Measurements from ENCODE around the gene ELMO2.

Gene ELMO2

DNA sequence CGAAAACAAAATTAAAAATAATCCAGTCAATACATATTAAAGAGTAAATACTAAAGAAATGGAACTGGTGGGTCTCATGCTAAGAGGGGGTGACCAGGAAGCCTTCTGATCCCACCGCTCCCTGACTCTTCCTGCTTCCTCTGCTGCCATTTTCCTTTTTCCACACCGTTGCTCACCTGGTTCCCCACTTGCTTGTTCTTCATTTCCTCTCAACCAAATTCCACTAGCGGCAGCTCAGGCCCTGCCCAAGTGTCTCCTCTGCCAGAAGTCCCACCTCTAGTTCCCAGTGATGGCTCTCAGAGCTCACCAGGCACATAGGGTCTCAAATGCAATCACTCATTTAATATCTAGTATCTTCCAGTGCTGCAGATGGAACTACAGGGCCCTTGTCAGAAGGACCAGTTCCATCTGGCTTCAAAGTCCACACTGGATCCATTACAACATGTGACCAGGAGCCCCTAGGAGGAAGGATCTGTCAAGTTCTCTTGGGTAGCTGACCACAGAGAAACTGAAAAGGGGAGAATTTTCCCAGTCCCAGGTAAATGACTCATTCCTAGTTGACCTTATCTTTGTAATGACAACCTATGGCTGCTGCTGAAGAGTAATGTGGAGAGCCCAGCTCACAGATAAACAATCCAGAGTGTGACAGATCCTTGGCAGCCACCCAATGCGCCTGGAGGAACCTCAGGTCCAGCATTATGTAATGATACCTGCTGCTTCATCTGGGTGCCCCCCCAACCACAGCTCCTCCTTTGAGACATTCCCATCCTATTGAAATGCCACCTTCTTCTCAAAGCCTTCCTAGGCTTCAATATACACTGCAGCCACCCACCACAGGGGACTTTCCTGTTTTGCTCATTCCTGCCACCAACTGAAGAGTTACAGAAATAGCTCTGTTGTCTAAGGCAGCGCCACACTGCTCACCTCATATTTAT is 38.2 kb downstream of the ELMO2 start (continued):
- TF ChIP-seq ZNF37A (tag by site-specific recombination; IDR thresholded peaks at IDR 0.05): no peak
- no peak for TF ChIP-seq ZNF510 (tag by site-specific recombination; IDR thresholded peaks at IDR 0.05; ENCODE audit: insufficient replicate concordance)
- TF ChIP-seq, protein P1, sequence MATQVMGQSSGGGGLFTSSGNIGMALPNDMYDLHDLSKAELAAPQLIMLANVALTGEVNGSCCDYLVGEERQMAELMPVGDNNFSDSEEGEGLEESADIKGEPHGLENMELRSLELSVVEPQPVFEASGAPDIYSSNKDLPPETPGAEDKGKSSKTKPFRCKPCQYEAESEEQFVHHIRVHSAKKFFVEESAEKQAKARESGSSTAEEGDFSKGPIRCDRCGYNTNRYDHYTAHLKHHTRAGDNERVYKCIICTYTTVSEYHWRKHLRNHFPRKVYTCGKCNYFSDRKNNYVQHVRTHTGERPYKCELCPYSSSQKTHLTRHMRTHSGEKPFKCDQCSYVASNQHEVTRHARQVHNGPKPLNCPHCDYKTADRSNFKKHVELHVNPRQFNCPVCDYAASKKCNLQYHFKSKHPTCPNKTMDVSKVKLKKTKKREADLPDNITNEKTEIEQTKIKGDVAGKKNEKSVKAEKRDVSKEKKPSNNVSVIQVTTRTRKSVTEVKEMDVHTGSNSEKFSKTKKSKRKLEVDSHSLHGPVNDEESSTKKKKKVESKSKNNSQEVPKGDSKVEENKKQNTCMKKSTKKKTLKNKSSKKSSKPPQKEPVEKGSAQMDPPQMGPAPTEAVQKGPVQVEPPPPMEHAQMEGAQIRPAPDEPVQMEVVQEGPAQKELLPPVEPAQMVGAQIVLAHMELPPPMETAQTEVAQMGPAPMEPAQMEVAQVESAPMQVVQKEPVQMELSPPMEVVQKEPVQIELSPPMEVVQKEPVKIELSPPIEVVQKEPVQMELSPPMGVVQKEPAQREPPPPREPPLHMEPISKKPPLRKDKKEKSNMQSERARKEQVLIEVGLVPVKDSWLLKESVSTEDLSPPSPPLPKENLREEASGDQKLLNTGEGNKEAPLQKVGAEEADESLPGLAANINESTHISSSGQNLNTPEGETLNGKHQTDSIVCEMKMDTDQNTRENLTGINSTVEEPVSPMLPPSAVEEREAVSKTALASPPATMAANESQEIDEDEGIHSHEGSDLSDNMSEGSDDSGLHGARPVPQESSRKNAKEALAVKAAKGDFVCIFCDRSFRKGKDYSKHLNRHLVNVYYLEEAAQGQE (tag by site-specific recombination; IDR thresholded peaks at IDR 0.05): peak; percentile 33; the same call in 1 of the 2 replicates
- TF ChIP-seq GFI1B (tag by site-specific recombination; IDR thresholded peaks at IDR 0.05): no peak
- TF ChIP-seq ZFP37 (tag by site-specific recombination; IDR thresholded peaks at IDR 0.05): no peak; the same call in 1 of the 2 replicates
- TF ChIP-seq, protein P2, sequence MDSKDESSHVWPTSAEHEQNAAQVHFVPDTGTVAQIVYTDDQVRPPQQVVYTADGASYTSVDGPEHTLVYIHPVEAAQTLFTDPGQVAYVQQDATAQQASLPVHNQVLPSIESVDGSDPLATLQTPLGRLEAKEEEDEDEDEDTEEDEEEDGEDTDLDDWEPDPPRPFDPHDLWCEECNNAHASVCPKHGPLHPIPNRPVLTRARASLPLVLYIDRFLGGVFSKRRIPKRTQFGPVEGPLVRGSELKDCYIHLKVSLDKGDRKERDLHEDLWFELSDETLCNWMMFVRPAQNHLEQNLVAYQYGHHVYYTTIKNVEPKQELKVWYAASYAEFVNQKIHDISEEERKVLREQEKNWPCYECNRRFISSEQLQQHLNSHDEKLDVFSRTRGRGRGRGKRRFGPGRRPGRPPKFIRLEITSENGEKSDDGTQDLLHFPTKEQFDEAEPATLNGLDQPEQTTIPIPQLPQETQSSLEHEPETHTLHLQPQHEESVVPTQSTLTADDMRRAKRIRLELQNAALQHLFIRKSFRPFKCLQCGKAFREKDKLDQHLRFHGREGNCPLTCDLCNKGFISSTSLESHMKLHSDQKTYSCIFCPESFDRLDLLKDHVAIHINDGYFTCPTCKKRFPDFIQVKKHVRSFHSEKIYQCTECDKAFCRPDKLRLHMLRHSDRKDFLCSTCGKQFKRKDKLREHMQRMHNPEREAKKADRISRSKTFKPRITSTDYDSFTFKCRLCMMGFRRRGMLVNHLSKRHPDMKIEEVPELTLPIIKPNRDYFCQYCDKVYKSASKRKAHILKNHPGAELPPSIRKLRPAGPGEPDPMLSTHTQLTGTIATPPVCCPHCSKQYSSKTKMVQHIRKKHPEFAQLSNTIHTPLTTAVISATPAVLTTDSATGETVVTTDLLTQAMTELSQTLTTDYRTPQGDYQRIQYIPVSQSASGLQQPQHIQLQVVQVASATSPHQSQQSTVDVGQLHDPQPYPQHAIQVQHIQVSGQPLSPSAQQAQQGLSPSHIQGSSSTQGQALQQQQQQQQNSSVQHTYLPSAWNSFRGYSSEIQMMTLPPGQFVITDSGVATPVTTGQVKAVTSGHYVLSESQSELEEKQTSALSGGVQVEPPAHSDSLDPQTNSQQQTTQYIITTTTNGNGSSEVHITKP (tag by site-specific recombination; IDR thresholded peaks at IDR 0.05): peak; percentile 76
- TF ChIP-seq ZNF202 (tag by site-specific recombination; IDR thresholded peaks at IDR 0.05; ENCODE audit: borderline replicate concordance): no peak
- TF ChIP-seq ZNF302 (tag by site-specific recombination; IDR thresholded peaks at IDR 0.05; ENCODE audit: low read depth): no peak
- TF ChIP-seq, protein P3, sequence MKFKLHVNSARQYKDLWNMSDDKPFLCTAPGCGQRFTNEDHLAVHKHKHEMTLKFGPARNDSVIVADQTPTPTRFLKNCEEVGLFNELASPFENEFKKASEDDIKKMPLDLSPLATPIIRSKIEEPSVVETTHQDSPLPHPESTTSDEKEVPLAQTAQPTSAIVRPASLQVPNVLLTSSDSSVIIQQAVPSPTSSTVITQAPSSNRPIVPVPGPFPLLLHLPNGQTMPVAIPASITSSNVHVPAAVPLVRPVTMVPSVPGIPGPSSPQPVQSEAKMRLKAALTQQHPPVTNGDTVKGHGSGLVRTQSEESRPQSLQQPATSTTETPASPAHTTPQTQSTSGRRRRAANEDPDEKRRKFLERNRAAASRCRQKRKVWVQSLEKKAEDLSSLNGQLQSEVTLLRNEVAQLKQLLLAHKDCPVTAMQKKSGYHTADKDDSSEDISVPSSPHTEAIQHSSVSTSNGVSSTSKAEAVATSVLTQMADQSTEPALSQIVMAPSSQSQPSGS (tag by site-specific recombination; IDR thresholded peaks at IDR 0.05; ENCODE audit: low read depth): no peak
- no peak for TF ChIP-seq ZSCAN5A (tag by site-specific recombination; IDR thresholded peaks at IDR 0.05)
- 0 out of 2 replicates have a peak, but pooled peaks have one; percentile 27 for TF ChIP-seq PATZ1 (tag by site-specific recombination; IDR thresholded peaks at IDR 0.05)
- TF ChIP-seq, protein P4, sequence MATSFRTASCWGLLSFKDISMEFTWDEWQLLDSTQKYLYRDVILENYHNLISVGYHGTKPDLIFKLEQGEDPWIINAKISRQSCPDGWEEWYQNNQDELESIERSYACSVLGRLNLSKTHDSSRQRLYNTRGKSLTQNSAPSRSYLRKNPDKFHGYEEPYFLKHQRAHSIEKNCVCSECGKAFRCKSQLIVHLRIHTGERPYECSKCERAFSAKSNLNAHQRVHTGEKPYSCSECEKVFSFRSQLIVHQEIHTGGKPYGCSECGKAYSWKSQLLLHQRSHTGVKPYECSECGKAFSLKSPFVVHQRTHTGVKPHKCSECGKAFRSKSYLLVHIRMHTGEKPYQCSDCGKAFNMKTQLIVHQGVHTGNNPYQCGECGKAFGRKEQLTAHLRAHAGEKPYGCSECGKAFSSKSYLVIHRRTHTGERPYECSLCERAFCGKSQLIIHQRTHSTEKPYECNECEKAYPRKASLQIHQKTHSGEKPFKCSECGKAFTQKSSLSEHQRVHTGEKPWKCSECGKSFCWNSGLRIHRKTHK (tag by site-specific recombination; IDR thresholded peaks at IDR 0.05): no peak
- TF ChIP-seq ZNF514 (tag by site-specific recombination; IDR thresholded peaks at IDR 0.05): no peak
- TF ChIP-seq ZNF585B (tag by site-specific recombination; IDR thresholded peaks at IDR 0.05): no peak
- TF ChIP-seq, protein P5, sequence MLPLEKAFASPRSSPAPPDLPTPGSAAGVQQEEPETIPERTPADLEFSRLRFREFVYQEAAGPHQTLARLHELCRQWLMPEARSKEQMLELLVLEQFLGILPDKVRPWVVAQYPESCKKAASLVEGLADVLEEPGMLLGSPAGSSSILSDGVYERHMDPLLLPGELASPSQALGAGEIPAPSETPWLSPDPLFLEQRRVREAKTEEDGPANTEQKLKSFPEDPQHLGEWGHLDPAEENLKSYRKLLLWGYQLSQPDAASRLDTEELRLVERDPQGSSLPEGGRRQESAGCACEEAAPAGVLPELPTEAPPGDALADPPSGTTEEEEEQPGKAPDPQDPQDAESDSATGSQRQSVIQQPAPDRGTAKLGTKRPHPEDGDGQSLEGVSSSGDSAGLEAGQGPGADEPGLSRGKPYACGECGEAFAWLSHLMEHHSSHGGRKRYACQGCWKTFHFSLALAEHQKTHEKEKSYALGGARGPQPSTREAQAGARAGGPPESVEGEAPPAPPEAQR (tag by site-specific recombination; IDR thresholded peaks at IDR 0.05): no peak
- no peak for TF ChIP-seq MYNN (tag by site-specific recombination; IDR thresholded peaks at IDR 0.05; ENCODE audit: borderline replicate concordance)
- TF ChIP-seq ZFP3 (tag by site-specific recombination; IDR thresholded peaks at IDR 0.05; ENCODE audit: low read depth): no peak
- TF ChIP-seq ZNF114 (tag by site-specific recombination; IDR thresholded peaks at IDR 0.05): no peak
- TF ChIP-seq SALL2 (tag by site-specific recombination; IDR thresholded peaks at IDR 0.05; ENCODE audit: borderline replicate concordance): no peak
- no peak for TF ChIP-seq ZNF600 (tag by site-specific recombination; IDR thresholded peaks at IDR 0.05)
- no peak for TF ChIP-seq ZFP41 (tag by site-specific recombination; IDR thresholded peaks at IDR 0.05; ENCODE audit: borderline replicate concordance)
- TF ChIP-seq IKZF3 (tag by site-specific recombination; IDR thresholded peaks at IDR 0.05): no peak
- no peak for TF ChIP-seq ZNF707 (tag by site-specific recombination; IDR thresholded peaks at IDR 0.05)

All from HEK293 (cell line).